ENCODE data around the gene RPTOR.

DNA sequence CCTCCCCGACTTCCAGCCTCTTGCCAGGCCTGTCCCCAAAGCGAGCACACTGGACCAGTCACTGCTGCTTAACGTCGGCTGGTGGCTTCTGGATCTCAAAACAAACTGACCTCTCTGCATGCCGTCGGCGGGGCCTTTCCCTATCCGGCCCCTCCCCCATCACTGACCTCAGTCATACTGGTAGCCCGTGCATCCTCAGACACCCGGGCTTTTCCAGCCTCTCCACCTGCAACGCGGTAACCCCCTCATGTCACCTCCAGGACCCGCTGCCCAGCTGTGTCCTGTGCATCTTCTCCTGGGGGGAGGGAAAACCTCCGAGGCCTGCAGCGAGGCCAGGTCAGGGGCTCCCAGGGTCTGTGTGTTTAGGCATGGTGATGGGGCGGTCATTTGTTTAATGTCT lies 308.4 kb downstream of the RPTOR start:
- TF ChIP-seq POLR2A (IDR thresholded peaks at IDR 0.05), result no peak
- no peak for TF ChIP-seq CTCF (IDR thresholded peaks at IDR 0.05 in 4 of 5, conservative IDR thresholded peaks at IDR 0.05 in 1 of 5)

All from gastrocnemius medialis (tissue), 4 donors.